Heart left ventricle (tissue), 13 donors: Measurements from ENCODE around the gene TMED3.

Source experiments
- CTCF ChIP-seq, 12 donors: fragments of 200-600 bp; sonication (generic) in 4 of 12; IDR thresholded peaks; one replicate each; pipeline versions ENCODE4 v1.5.0 to v1.8.0; 2018 to 2022; ENCODE audit warnings: antibody characterized with exemption in 12 of 12, mild to moderate bottlenecking in 5 of 12
- POLR2A ChIP-seq, 2 donors: fragments of 450-650 bp; IDR thresholded peaks; one replicate each; pipeline ENCODE4 v1.6.1; 2017; ENCODE audit warnings: antibody characterized with exemption in 2 of 2, mild to moderate bottlenecking in 2 of 2, moderate library complexity in 2 of 2
- donor health status: ischemic (EF 13 %, LVEDD 7.1; RV severe dilation, severe dysfunction).
- donor health status: DM: no; HTN: yes; CAD: no.
- donor health status: DM: no; HTN: no; CAD: no.
- donor health status: ischemic (EF 25% LVEDD 6.9; RV normal size, moderate dysfunction).
- donor health status: ischemic (EF 25% LVEDD 5.7; RV mildly dilated, moderate dysfunction).
- donor health status: ischemic (EF 35%, LVEDD 5.7; RV mildly dilated, moderate dysfunction).
- donor health status: nonischemic (EF 11% LVEDD 7.7; RV severe dilation, severe dysfunction).
- donor health status: DM: yes; HTN: yes; CAD: no.
- donor health status: PGD.
- donor health status: ischemic (EF 29% LVEDD 5.4; RV normal size, mild dysfunction).
- donor health status: nonischemic (EF 23%, LVEDD 6.1; RV moderate dilation, normal function).

GRCh38 chr15:79282371-79283251, 28.3 kb upstream of the TMED3 start, which contains the start of gene ANKRD34C:
- TF ChIP-seq CTCF (IDR thresholded peaks at IDR 0.05) (no peak), POLR2A (IDR thresholded peaks at IDR 0.05) (no peak)
